ENCODE results near the gene PAQR7.

The PAQR7 gene

DNA sequence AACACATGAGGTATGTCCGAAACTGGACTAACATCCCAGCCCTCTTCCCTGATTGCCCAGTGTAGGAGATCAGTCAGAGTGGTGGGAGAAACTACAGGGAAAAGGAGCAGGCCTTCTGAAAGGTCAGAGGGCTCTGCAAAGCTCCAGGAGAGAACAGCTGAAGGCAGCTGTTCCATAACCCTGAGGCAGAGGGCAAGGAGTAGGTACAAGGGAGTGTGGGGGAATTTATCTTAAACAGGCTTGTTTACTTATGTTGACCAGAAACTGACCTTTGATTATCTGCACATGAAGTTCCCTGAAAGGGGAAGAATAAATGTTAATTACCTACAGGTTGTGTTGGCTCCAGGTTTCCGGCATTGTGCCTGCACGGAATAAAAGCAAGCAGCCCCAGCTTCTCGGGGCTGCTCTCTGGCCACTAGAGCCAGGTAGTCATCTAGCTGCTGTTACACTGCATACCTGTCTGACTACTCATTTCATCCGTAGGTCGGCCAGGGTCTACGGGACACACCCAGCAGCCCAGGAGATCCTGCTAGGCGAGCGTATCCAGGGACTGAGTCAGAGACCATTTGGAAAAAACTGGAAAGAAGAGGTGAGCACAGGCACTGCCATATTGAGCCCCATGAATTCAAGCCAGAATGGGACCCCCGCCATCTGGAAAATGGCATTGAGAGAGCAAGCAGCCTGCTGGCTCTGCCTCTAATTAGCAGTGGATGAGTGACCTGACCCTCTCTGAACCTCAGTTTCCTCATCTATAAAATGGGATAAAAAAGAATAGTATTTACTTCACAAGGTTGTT lies 14.9 kb upstream of the PAQR7 start:
- Histone ChIP-seq H3K4me3 (replicated peaks; ENCODE audit: insufficient read depth, low read length) (no peak overlapping the region), H3K27ac (replicated peaks) (no peak overlapping the region), H3K27me3 (ENCODE audit: insufficient read depth, poor library complexity, severe bottlenecking) (no peaks in the 10 kb centered on the region)
- TF ChIP-seq, protein P1, sequence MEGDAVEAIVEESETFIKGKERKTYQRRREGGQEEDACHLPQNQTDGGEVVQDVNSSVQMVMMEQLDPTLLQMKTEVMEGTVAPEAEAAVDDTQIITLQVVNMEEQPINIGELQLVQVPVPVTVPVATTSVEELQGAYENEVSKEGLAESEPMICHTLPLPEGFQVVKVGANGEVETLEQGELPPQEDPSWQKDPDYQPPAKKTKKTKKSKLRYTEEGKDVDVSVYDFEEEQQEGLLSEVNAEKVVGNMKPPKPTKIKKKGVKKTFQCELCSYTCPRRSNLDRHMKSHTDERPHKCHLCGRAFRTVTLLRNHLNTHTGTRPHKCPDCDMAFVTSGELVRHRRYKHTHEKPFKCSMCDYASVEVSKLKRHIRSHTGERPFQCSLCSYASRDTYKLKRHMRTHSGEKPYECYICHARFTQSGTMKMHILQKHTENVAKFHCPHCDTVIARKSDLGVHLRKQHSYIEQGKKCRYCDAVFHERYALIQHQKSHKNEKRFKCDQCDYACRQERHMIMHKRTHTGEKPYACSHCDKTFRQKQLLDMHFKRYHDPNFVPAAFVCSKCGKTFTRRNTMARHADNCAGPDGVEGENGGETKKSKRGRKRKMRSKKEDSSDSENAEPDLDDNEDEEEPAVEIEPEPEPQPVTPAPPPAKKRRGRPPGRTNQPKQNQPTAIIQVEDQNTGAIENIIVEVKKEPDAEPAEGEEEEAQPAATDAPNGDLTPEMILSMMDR (IDR thresholded peaks at IDR 0.05; ENCODE audit: insufficient read depth, low read length) = no peak
- TF ChIP-seq SPI1 (IDR thresholded peaks at IDR 0.05; ENCODE audit: borderline replicate concordance, low read depth) (no peak), POLR2AphosphoS5 (IDR thresholded peaks at IDR 0.05; ENCODE audit: low read depth) (no peak), GABPA (IDR thresholded peaks at IDR 0.05; ENCODE audit: low read depth) (no peak)
- TF ChIP-seq, protein P2, sequence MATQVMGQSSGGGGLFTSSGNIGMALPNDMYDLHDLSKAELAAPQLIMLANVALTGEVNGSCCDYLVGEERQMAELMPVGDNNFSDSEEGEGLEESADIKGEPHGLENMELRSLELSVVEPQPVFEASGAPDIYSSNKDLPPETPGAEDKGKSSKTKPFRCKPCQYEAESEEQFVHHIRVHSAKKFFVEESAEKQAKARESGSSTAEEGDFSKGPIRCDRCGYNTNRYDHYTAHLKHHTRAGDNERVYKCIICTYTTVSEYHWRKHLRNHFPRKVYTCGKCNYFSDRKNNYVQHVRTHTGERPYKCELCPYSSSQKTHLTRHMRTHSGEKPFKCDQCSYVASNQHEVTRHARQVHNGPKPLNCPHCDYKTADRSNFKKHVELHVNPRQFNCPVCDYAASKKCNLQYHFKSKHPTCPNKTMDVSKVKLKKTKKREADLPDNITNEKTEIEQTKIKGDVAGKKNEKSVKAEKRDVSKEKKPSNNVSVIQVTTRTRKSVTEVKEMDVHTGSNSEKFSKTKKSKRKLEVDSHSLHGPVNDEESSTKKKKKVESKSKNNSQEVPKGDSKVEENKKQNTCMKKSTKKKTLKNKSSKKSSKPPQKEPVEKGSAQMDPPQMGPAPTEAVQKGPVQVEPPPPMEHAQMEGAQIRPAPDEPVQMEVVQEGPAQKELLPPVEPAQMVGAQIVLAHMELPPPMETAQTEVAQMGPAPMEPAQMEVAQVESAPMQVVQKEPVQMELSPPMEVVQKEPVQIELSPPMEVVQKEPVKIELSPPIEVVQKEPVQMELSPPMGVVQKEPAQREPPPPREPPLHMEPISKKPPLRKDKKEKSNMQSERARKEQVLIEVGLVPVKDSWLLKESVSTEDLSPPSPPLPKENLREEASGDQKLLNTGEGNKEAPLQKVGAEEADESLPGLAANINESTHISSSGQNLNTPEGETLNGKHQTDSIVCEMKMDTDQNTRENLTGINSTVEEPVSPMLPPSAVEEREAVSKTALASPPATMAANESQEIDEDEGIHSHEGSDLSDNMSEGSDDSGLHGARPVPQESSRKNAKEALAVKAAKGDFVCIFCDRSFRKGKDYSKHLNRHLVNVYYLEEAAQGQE (IDR thresholded peaks at IDR 0.05; ENCODE audit: insufficient replicate concordance, low read depth) = no peak
- no peak for DNase-seq (ENCODE audit: low read depth in 1 of 2, low spot score in 1 of 2)

DNA sequence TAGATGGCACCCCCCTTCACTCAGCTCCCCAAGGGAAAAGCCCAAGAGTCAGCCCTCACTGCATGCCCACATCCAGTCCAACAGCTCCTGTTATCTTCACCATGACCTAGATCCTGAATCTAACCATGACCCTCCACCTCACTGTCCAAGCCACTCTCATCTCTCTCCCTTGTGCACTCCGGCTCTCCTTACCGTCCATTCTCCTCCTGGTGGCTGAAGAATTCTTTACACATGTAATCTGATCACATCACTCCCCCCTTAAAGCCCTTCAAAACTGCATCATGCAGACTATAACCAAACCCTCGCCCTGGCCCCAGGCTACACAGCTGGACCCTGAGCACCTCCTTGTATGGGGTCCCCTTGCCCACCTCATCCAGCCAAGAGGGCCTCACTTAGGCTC lies 14.0 kb upstream of the PAQR7 start:
- Histone ChIP-seq H3K4me3 (replicated peaks; ENCODE audit: insufficient read depth, low read length) (no peak overlapping the region), H3K27ac (replicated peaks) (no peak overlapping the region), H3K27me3 (ENCODE audit: insufficient read depth, poor library complexity, severe bottlenecking) (no peaks in the 10 kb centered on the region)
- TF ChIP-seq, protein P2 (IDR thresholded peaks at IDR 0.05; ENCODE audit: insufficient replicate concordance, low read depth) = no peak
- no peak for TF ChIP-seq POLR2AphosphoS5 (IDR thresholded peaks at IDR 0.05; ENCODE audit: low read depth)
- DNase-seq (ENCODE audit: low read depth in 1 of 2, low spot score in 1 of 2) = no peak

DNA sequence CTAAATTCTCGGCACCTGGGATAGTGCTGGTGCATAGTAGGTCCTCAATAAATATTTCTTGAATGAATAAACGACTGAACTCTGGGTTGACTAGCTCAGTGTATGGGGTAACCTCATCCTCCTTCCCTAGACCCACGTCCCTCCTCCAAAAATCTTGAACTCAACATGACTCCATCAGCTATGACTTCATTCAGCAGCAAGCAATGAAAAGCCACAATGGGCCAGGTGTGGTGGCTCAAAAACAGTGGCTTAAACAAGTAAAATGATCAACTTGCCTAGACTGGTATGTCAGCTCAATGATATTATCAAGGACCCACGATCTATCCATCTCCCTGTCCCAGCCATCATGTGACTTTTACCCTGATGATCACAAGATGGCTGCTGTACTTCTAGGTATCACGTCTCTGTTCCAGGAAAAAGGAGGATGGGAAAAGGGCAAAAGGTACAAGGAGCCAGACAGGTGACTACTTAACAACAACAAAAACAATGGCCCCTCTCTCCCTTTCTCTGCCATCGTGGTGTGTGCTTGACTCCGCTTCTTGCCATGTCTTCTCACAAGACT lies 13.0 kb upstream of the PAQR7 start:
- TF ChIP-seq, protein P1 (IDR thresholded peaks at IDR 0.05; ENCODE audit: insufficient read depth, low read length) = no peak
- no peak for TF ChIP-seq GABPA (IDR thresholded peaks at IDR 0.05; ENCODE audit: low read depth)
- TF ChIP-seq SPI1 (IDR thresholded peaks at IDR 0.05; ENCODE audit: borderline replicate concordance, low read depth) = no peak
- TF ChIP-seq, protein P2 (IDR thresholded peaks at IDR 0.05; ENCODE audit: insufficient replicate concordance, low read depth) = no peak
- no peak for TF ChIP-seq POLR2AphosphoS5 (IDR thresholded peaks at IDR 0.05; ENCODE audit: low read depth)
- H3K27ac ChIP-seq (replicated peaks) = no peak overlapping the region
- no peak for DNase-seq (ENCODE audit: low read depth in 1 of 2, low spot score in 1 of 2)

More for the DNA sequence above, 13.0 kb upstream of the PAQR7 start:
- Histone ChIP-seq H3K27me3 (ENCODE audit: insufficient read depth, poor library complexity, severe bottlenecking) (no peaks in the 10 kb centered on the region), H3K4me3 (replicated peaks; ENCODE audit: insufficient read depth, low read length) (no peak overlapping the region)
